Activated T-helper 17 cell treated with anti-CD3 and anti-CD28 coated beads, Interleukin-2, amount 50 U/mL, for 72 hours (primary cell): ENCODE results near the gene LEMD1. TPM values are rescaled to one million over a fixed set of nuclear protein-coding genes. Genes with fewer than 3 reads are reported as not detected.
"Not testable (repeated sequence)": the region's sequence is repeated elsewhere in the genome, so short reads cannot be mapped to it uniquely, and the experiment has no call there.

Experiments used
- ATAC-seq: fragments of 150-1000 bp; cut with Tn5 transposase; replicated peaks from 2 replicates; pipeline ENCODE4 v1.10.0; 2021; ENCODE audit warnings: mild to moderate bottlenecking, moderate library complexity
- H3K27ac Mint-ChIP-seq: one replicate; pipeline ENCODE4 v1.8.0; 2022; ENCODE audit warnings: mixed read lengths
- H3K27me3 Mint-ChIP-seq: one replicate; pipeline ENCODE4 v1.8.0; 2022; ENCODE audit warnings: mixed read lengths
- H3K36me3 Mint-ChIP-seq: one replicate; pipeline ENCODE4 v1.8.0; 2022; ENCODE audit warnings: low read depth, mild to moderate bottlenecking, mixed read lengths
- H3K4me1 Mint-ChIP-seq: one replicate; pipeline ENCODE4 v1.8.0; 2022; ENCODE audit warnings: mixed read lengths
- H3K4me3 Mint-ChIP-seq: one replicate; pipeline ENCODE4 v1.8.0; 2022; ENCODE audit warnings: mild to moderate bottlenecking, mixed read lengths
- H3K9me3 Mint-ChIP-seq: one replicate; pipeline ENCODE4 v1.8.0; 2022; ENCODE audit warnings: mixed read lengths
- total RNA-seq, 2 donors: library from RNA; stranded (reverse); gene quantifications; one replicate each; pipeline ENCODE4 v1.2.3, GENCODE V29; 2022

Gene LEMD1
- total RNA-seq, 2 donors from 2014 or later: 0.61 to 1.1 TPM

DNA sequence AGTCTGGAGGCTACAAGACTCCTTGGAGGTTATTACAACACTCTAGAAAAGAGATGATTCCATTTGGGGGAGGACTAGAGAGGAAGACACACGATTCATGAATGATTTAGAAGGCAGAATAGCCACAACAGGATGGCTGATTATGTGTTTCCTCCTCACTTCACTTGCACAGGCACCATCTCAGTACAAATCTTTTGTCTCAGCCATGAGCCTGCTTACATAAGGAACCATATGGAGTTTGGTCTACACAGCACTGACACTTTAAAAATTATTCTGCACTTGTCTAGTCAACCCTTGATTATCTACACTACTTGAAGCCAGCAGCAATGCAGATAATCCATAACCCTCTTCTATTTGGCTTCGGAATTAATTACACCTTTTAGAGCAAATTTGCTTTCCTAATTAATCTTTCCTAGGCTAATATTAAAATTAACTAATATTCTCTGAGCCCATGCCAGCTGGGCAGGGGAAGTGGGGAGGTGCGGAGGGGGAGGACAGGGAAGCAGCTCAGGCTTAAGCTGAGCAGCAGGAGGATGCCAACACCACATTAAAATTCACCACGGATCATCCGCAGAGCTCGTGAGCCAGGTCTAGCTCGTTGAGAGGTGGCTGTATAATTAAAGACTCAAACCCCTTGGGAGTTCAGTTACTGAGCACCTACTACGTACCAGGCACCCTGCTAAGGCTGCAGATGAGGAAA is 3.2 kb upstream of the LEMD1 start:
- Mint-ChIP-seq H3K27me3 (peaks cover 19% of the 10 kb centered on the region), H3K9me3 (no peaks in the 10 kb centered on the region), H3K4me1 (no peaks in the 10 kb centered on the region), H3K27ac (no peak overlapping the region), H3K4me3 (no peak overlapping the region), H3K36me3 (no peaks in the 10 kb centered on the region)
- ATAC-seq: no peak

DNA sequence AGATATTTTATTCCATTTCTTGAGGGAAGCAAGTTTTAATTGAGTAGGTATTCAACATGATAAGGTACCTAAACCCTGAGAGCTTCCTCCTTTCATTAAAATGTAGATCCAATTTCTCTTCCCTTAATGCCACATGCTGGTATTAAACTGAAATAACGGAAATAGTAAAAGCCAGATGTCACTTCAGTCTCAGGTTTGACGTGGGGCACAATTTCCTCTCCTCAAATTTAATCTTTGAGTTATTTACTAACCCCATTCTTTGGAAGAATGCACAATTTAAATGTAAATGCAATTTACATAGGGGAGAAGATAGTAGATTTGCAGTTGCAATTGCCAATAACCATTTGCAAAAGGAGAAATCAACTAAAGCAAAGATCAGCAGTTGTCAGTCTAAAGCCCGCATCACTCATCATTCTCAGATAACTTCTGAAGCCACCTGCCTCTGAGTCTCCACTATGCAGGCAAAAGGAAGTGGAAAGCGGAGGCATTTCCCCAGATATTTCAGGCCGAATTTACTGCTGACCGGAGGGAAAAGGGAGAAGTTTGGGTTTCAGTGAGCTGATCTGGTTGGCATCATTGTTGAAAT is 2.1 kb upstream of the LEMD1 start:
- H3K27ac Mint-ChIP-seq: no peak overlapping the region
- no peaks in the 10 kb centered on the region for H3K36me3 Mint-ChIP-seq
- peaks cover 23% of the 10 kb centered on the region for H3K27me3 Mint-ChIP-seq
- no peaks in the 10 kb centered on the region for H3K9me3 Mint-ChIP-seq
- H3K4me1 Mint-ChIP-seq: no peaks in the 10 kb centered on the region
- H3K4me3 Mint-ChIP-seq: no peak overlapping the region
- no peak for ATAC-seq

DNA sequence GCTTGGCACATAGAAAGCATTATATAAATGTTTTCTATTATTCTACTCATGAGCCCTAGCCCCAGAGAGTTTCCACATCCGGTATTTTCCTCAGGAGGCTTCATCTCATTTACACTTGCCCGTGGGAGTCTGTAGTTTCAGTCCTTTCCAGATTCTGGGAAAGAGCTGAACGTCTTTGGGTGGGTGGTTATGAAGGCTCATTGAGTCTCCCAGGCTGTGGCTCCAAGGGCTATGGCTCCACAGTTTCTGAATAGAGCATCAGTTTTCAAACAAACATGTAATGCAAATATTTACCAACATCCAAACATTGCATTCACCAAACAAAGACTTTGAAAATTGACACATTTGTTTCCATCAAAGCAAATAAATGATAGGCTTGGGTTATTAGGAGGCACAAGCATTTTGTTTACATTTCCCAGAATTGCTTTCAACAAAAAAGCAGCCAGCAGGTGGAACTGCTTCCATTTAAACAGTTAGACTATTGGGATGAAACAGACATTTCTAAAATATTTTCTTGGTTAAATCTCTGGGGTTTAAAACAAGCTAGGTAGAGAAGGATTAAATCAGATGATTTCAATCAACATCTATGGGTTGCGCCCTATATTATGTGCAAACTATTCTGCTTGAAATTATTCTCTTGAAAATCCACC is 1.3 kb upstream of the LEMD1 start:
- H3K9me3 Mint-ChIP-seq: no peaks in the 10 kb centered on the region
- no peak for ATAC-seq
- H3K27ac Mint-ChIP-seq: no peak overlapping the region
- peaks cover 23% of the 10 kb centered on the region for H3K27me3 Mint-ChIP-seq
- no peaks in the 10 kb centered on the region for H3K4me1 Mint-ChIP-seq
- H3K4me3 Mint-ChIP-seq: no peak overlapping the region
- H3K36me3 Mint-ChIP-seq: no peaks in the 10 kb centered on the region

DNA sequence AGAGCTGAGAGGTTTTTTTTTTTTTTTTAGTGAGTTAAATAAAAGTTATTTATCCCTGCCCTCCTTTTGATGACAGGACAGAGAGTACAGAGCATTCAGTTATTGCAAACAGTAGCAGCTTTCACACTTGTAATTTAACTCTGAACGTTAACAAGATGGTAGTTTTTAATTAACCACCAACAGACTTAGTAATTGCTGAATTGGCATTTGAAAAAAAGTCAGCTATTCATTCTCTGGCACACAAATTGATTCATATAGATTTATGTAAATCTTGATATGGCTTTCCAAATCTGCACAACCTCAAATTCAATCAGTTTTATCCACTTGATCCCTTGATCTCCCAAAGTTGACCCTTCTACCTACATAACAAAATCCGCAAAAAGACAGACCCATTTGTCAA is 918 bp downstream of the LEMD1 start:
- no peak overlapping the region for H3K4me3 Mint-ChIP-seq
- no peaks in the 10 kb centered on the region for H3K36me3 Mint-ChIP-seq
- H3K4me1 Mint-ChIP-seq: no peaks in the 10 kb centered on the region
- H3K27me3 Mint-ChIP-seq: peaks cover 20% of the 10 kb centered on the region
- H3K9me3 Mint-ChIP-seq: no peaks in the 10 kb centered on the region
- ATAC-seq: no peak
- no peak overlapping the region for H3K27ac Mint-ChIP-seq

DNA sequence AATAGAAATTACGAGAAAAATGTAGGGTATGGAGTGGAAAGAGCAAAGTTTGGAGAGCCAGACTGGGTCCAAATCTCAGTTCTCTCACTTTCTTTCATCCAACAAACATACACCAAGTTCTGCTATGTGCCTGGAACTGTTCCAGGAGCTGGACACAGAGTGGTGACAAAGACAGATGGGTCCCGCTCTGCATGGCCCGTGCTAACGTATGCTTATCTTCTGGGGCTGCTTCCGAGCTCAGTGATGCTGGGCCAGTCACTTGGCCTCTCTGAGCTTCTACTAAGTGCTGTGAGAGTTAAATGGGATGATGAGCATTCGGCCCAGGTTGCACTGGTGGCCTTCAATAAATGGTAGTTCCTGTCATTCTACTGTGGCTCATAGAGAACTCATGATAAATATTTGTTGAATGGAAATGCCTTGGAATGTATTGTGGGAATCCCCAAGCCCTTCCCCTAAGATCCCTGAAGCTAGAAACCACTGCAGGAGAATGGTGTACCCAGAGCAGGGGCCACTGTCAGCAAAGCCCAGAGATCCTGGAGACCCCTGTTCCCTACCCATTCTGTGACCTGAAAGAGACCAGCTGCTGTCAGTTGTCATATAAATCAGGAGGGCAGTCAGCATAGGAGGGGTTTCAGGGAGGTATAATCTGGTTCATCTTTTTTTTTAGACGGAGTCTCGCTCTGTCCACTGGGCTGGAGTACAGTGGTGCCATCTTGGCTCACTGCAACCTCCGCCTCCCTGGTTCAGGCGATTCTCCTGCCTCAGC is 3.8 kb downstream of the LEMD1 start:
- no peak for ATAC-seq
- no peaks in the 10 kb centered on the region for H3K4me1 Mint-ChIP-seq
- H3K4me3 Mint-ChIP-seq: no peak overlapping the region
- H3K27ac Mint-ChIP-seq: no peak overlapping the region
- H3K9me3 Mint-ChIP-seq: no peaks in the 10 kb centered on the region
- H3K36me3 Mint-ChIP-seq: no peaks in the 10 kb centered on the region
- peaks cover 13% of the 10 kb centered on the region for H3K27me3 Mint-ChIP-seq

DNA sequence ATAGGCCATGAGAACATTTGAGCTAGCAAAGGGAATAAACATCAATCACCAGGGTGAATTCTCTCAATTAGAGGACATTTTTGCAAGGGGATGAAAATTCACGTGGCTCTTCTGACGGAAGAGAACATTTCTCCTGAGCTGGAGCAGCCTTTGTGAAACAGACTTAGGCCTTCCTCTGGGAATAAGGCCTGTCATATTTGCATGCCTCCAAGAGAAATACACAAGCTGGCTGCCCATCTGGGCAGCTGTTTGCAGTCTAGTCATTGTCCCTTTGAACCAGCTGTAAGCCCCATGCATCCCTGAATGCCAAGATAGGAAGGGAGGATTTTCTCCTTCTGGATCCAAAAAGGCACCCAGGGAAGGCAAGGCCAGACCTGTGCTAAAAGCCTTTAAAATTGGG is 5.5 kb downstream of the LEMD1 start:
- peaks cover 4% of the 10 kb centered on the region for H3K27me3 Mint-ChIP-seq
- no peak for ATAC-seq
- H3K27ac Mint-ChIP-seq: no peak overlapping the region
- H3K36me3 Mint-ChIP-seq: no peaks in the 10 kb centered on the region
- no peaks in the 10 kb centered on the region for H3K9me3 Mint-ChIP-seq
- no peaks in the 10 kb centered on the region for H3K4me1 Mint-ChIP-seq
- H3K4me3 Mint-ChIP-seq: no peak overlapping the region

DNA sequence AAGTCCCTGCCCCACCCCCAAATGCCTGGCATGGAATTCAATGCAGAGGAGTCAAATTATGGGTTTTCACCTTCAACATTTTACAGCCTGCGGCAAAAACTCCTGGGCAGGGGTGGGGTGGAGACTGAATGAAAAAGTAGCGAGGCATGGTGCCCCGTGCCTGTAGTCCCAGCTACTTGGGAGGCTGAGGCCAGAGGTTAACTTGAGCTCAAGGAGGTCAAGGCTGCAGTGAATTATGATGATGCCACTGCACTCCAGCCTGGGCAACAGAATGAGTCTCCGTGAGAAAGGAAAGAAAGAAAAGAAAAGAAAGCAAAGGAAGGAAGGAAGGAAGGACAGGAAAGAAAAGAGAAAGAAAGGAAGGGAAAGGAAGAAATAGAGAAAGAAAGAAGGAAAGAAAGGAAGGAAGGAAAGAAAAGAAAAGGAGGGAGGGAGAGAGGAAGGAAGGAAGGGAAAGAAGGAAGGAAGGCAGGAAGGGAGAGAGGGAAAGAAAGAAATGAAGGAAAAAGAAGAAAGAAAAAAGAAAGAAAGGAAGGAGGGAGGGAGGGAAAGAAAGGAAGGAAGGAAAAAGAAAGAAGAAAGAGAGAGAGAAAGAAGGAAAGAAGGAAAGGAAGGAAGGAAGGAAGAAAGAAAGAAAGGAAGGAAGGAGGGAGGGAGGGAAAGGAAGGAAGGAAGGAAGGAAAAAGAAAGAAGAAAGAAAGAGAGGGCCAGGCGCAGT is 11.1 kb downstream of the LEMD1 start:
- peaks cover 5% of the 10 kb centered on the region for H3K9me3 Mint-ChIP-seq
- no peak overlapping the region for H3K4me3 Mint-ChIP-seq
- peaks cover 4% of the 10 kb centered on the region for H3K4me1 Mint-ChIP-seq
- peaks cover 4% of the 10 kb centered on the region for H3K27me3 Mint-ChIP-seq
- H3K36me3 Mint-ChIP-seq: no peaks in the 10 kb centered on the region
- H3K27ac Mint-ChIP-seq: no peak overlapping the region
- no peak for ATAC-seq

DNA sequence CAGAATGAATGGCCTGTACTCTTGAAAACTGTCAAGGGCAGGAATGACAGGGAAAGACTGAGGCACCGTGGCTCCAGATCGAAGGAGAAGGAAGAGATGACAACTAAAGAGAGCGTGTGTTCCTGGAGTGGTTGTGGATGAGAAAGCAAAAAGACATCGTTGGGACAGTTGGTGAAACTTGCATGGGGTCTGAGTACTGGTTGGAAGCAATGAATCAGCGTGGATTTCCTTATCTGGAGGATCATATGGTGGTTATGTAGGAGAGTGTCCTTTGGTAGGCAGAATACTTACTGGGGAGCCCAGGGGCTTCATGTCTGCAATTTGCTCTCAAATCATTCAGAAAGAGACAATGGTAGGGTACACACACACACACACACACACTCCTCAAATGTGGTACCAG is 13.9 kb downstream of the LEMD1 start:
- Mint-ChIP-seq H3K4me3 (no peak overlapping the region), H3K27me3 (peaks cover 4% of the 10 kb centered on the region), H3K4me1 (peaks cover 4% of the 10 kb centered on the region), H3K27ac (no peak overlapping the region), H3K36me3 (no peaks in the 10 kb centered on the region), H3K9me3 (peaks cover 5% of the 10 kb centered on the region)
- ATAC-seq: no peak

DNA sequence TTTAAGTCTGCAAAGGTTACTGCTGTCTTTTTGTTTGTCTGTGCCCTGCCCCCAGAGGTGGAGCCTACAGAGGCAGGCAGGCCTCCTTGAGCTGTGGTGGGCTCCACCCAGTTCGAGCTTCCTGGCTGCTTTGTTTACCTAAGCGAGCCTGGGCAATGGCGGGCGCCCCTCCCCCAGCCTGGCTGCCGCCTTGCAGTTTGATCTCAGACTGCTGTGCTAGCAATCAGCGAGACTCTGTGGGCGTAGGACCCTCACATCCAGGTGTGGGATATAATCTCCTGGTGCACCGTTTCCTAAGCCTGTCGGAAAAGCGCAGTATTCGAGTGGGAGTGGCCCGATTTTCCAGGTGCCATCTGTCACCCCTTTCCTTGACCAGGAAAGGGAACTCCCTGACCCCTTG is 15.6 kb downstream of the LEMD1 start:
- not testable (repeated sequence) for H3K4me3 Mint-ChIP-seq, H3K9me3 Mint-ChIP-seq, H3K36me3 Mint-ChIP-seq, H3K27me3 Mint-ChIP-seq, H3K27ac Mint-ChIP-seq, H3K4me1 Mint-ChIP-seq, ATAC-seq

DNA sequence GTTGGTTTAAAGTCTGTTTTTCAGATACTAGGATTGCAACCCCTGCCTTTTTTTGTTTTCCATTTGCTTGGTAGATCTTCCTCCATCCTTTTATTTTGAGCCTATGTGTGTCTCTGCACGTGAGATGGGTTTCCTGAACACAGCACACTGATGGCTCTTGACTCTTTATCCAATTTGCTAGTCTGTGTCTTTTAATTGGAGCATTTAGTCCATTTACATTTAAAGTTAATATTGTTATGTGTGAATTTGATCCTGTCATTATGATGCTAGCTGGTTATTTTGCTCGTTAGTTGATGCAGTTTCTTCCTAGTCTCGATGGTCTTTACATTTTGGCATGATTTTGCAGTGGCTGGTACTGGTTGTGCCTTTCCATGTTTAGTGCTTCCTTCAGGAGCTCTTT is 17.4 kb downstream of the LEMD1 start:
- not testable (repeated sequence) for H3K9me3 Mint-ChIP-seq, ATAC-seq, H3K36me3 Mint-ChIP-seq, H3K4me3 Mint-ChIP-seq, H3K4me1 Mint-ChIP-seq, H3K27me3 Mint-ChIP-seq, H3K27ac Mint-ChIP-seq

DNA sequence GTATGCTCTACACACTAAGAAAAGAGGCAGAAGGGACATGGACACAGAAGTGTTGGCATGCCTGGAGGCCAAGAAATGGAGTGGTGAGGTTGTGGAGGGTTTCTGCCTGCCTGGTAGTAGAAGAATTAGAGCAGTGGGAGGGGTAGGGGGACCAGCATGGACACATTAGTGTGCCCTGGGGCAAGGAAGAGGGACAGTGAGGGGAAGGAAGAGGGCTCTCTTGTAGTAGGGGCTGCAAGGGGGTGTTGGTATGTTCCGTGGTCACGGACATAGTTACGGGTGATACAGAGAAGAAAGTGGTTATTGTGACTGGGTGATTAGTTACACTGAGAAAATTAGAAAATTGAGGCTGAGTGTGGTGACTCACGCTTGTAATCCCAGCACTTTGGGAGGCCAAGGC is 23.3 kb downstream of the LEMD1 start:
- H3K27me3 Mint-ChIP-seq: peaks cover 4% of the 10 kb centered on the region
- no peaks in the 10 kb centered on the region for H3K4me1 Mint-ChIP-seq
- no peak for ATAC-seq

DNA sequence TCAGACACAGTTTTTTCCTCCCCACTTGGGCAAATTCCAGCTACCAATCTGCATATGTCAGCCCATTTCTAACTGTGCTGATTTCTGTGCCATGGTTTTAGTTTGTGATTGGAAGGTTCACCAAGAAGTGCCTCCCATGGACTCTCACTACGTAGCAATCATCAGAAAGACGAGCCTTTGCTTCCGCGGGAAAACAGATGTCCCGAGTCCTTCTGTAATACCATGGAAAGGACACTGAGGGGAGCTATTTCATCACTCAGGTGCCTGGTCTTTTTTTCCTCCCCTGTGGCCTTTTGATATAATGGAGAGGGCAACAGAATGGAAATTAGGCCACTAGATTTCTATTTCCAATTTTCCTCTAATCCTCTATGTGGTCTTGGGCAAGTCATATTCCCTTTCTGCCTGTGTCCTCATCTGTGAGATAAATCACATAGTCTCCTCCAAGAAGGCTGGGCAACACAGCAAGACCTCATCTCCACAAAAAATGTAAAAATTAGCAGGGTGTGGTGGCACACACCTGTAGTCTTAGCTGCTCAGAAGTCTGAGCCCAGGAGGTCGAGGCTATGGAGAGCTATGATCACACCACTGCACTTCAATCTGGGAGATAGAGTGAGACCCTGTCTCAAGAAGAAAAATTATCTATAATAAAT is 24.8 kb downstream of the LEMD1 start:
- no peaks in the 10 kb centered on the region for H3K4me1 Mint-ChIP-seq
- ATAC-seq: no peak
- H3K4me3 Mint-ChIP-seq: no peak overlapping the region
- H3K9me3 Mint-ChIP-seq: no peaks in the 10 kb centered on the region
- H3K27ac Mint-ChIP-seq: no peak overlapping the region
- H3K27me3 Mint-ChIP-seq: peaks cover 8% of the 10 kb centered on the region
- H3K36me3 Mint-ChIP-seq: no peaks in the 10 kb centered on the region

More for the DNA sequence above, 23.3 kb downstream of the LEMD1 start:
- no peak overlapping the region for H3K27ac Mint-ChIP-seq
- no peak overlapping the region for H3K4me3 Mint-ChIP-seq
- no peaks in the 10 kb centered on the region for H3K36me3 Mint-ChIP-seq
- H3K9me3 Mint-ChIP-seq: no peaks in the 10 kb centered on the region

DNA sequence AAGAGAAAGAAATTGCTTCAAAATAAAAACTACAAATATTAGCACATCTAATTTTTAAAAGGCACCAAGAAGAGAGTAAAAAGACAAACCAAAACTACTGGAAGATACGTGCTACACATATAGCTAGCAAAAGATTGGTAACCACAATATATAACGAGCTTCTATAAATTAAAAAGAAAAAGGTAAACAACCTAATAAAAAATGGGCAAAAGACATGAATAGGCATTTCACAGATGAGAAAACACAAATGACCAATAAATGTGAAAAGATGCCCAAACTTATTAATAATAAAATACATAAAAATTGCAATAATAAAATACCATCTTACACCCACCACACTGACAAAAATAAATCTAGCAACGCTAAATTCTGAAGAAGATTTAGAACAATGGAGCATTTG is 26.2 kb downstream of the LEMD1 start:
- ATAC-seq: no peak
- Mint-ChIP-seq H3K4me1 (no peaks in the 10 kb centered on the region), H3K9me3 (no peaks in the 10 kb centered on the region), H3K27ac (no peak overlapping the region), H3K36me3 (no peaks in the 10 kb centered on the region), H3K27me3 (peaks cover 11% of the 10 kb centered on the region), H3K4me3 (no peak overlapping the region)

DNA sequence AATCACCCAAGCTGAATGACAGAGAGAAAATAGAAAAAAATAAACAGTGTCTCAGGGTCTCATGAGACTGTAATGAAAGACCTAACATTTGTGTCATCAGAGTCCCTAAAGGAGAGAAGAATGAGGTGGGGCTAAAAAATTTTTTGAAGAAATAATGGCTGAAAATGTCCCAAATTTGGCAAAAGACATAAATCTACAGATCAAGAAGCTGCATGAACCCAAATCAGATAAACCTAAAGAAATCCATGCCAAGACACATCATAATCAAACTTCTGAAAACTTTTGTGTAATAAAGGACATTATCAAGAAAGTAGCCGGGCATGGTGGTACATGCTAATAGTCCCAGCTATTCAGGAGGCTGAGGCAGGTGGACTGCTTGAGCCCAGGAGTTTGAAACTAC is 29.2 kb downstream of the LEMD1 start:
- no peak overlapping the region for H3K4me3 Mint-ChIP-seq
- no peak overlapping the region for H3K27ac Mint-ChIP-seq
- ATAC-seq: no peak
- no peaks in the 10 kb centered on the region for H3K36me3 Mint-ChIP-seq
- H3K27me3 Mint-ChIP-seq: peaks cover 11% of the 10 kb centered on the region
- no peaks in the 10 kb centered on the region for H3K9me3 Mint-ChIP-seq
- no peaks in the 10 kb centered on the region for H3K4me1 Mint-ChIP-seq
